ENCODE measurements around the gene PLAC9.

DNA sequence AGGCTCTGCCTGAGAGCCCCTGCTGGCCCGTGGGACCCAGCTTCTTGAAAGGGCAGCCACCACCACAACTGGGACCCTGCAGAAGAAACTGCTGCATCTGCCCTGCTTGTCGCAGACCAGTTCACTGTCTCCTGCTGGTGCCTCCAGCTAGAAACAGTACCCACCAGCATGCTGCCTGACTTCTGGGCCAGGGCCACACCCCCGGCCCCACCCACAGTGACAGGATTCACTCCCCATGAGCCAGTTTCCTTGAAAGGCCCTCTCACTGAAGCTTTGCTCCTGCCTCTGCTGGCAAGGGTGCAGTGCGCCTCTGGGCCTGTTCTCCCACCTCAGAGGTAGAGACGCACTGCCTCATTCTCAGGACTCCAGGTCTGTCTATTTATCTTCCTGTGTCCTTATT lies 40.4 kb downstream of the PLAC9 start:
- TF ChIP-seq, protein P1, sequence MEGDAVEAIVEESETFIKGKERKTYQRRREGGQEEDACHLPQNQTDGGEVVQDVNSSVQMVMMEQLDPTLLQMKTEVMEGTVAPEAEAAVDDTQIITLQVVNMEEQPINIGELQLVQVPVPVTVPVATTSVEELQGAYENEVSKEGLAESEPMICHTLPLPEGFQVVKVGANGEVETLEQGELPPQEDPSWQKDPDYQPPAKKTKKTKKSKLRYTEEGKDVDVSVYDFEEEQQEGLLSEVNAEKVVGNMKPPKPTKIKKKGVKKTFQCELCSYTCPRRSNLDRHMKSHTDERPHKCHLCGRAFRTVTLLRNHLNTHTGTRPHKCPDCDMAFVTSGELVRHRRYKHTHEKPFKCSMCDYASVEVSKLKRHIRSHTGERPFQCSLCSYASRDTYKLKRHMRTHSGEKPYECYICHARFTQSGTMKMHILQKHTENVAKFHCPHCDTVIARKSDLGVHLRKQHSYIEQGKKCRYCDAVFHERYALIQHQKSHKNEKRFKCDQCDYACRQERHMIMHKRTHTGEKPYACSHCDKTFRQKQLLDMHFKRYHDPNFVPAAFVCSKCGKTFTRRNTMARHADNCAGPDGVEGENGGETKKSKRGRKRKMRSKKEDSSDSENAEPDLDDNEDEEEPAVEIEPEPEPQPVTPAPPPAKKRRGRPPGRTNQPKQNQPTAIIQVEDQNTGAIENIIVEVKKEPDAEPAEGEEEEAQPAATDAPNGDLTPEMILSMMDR (IDR thresholded peaks at IDR 0.05; ENCODE audit: insufficient read depth, low read depth, low read length), result no peak
- TF ChIP-seq EZH2 (IDR thresholded peaks at IDR 0.05; ENCODE audit: insufficient read depth, low read length), result no peak

Measured in astrocyte (in vitro differentiated cells and primary cell).